NT2/D1 (cell line): ENCODE results near the gene ARHGAP12.

Experiments used
- YY1 ChIP-seq: IDR thresholded peaks from 2 replicates; pipeline ENCODE4 v1.6.1; 2011; ENCODE audit not compliant: insufficient read length, insufficient read depth
- ZNF274 ChIP-seq: IDR thresholded peaks from 2 replicates; pipeline ENCODE4 v1.6.1; 2011; ENCODE audit warnings: mild to moderate bottlenecking, low read depth, low read length

- TF ChIP-seq YY1 (no peak), ZNF274 (no peak)
Observed at GRCh38 chr10:31918671-31919409, 9.8 kb downstream of the ARHGAP12 start.
